Measurements from ENCODE around the gene UGT1A7.
"Not testable (repeated sequence)": the region's sequence is repeated elsewhere in the genome, so short reads cannot be mapped to it uniquely, and the experiment has no call there.

UGT1A7 gene

DNA sequence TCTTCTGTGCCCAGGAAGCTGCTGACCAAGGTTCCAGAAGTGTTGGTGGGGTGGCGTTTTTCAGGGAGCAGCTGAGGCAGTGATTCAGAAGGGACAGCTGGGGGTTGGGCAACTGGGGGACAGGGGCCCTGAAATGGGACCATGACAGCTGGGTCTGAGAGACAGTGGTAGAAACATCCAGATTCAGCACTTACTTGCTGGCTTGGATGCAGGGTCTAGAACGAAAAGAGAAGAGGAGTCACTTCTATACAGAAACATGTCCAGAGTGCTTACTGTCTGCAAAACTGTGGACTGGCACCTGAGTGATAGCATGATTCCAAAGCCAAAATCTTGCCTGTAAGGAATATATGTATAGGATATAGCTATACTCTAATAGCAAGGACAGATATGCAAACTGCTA lies 64.1 kb downstream of the UGT1A7 start:
- H3K4me1 ChIP-seq (ENCODE audit: control insufficient read depth, insufficient read depth, low read length); H3K9me3 ChIP-seq (ENCODE audit: control insufficient read depth, insufficient read depth, low read length); DNase-seq (ENCODE audit: low read depth, low spot score); H3K4me3 ChIP-seq (ENCODE audit: low read length); H3K27ac ChIP-seq (ENCODE audit: low read length); H3K27me3 ChIP-seq (ENCODE audit: control insufficient read depth, insufficient read depth, low read length); H3K36me3 ChIP-seq (ENCODE audit: control insufficient read depth, insufficient read depth, low read length): not testable (repeated sequence)
- WGBS (ENCODE audit: insufficient coverage, insufficient read length): no CpG with 5 or more reads among the region's 2 CpGs

DNA sequence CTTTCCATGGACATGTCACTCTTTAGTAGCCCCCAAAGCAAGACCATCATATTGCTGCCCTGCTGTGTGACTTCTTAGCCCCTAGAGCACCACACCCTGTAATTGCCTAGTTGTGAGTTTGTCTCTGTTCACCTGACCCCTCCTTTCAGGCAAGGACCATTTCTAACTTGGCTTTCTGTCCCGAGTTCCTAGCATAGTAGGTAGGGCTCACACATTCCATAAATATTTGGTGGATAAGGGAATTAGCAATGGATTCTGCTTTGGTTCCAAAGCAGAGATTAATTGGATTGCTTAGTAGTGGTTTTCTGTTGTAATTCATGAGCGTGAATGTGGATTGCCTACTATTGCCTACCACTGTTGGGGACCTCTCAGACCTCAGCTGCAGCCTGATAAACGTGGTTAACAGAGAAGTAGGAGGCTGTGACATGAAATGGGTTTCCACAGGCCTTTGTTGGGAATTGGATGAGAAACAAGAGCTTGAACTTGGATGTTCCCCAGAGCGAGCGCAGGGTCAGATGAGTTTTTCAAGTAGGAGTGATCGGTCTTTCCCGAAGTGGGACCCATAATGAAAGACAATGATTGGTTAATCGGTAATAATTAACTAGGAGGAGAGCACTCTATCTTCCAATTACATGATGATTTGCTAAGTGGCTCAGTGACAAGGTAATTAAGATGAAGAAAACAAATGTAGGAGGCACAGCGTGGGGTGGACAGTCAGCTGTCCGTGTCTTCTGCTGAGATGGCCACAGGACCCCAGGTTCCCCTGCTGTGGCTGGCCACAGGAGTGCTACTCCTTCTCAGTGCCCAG lies 65.0 kb downstream of the UGT1A7 start:
- Histone ChIP-seq H3K4me1 (ENCODE audit: control insufficient read depth, insufficient read depth, low read length) (no peaks in the 10 kb centered on the region; the same call in 1 of the 2 replicates), H3K36me3 (ENCODE audit: control insufficient read depth, insufficient read depth, low read length) (0 out of 2 replicates have a peak, but pooled peaks cover 2% of the 10 kb centered on the region), H3K4me3 (ENCODE audit: low read length) (no peak overlapping the region), H3K27ac (ENCODE audit: low read length) (no peak overlapping the region), H3K9me3 (ENCODE audit: control insufficient read depth, insufficient read depth, low read length) (no peaks in the 10 kb centered on the region; the same call in 1 of the 2 replicates), H3K27me3 (ENCODE audit: control insufficient read depth, insufficient read depth, low read length) (no peaks in the 10 kb centered on the region)
- WGBS (ENCODE audit: insufficient coverage, insufficient read length): no CpG with 5 or more reads among the region's 10 CpGs
- DNase-seq (ENCODE audit: low read depth, low spot score): no peak

GRCh38 chr2:233747283-233747544 lies 65.5 kb downstream of the UGT1A7 start:
- no peaks in the 10 kb centered on the region for H3K27me3 ChIP-seq (ENCODE audit: control insufficient read depth, insufficient read depth, low read length)
- H3K36me3 ChIP-seq (ENCODE audit: control insufficient read depth, insufficient read depth, low read length): 0 out of 2 replicates have a peak, but pooled peaks cover 2% of the 10 kb centered on the region
- no peak overlapping the region for H3K4me3 ChIP-seq (ENCODE audit: low read length)
- H3K9me3 ChIP-seq (ENCODE audit: control insufficient read depth, insufficient read depth, low read length): no peaks in the 10 kb centered on the region; the same call in 1 of the 2 replicates
- H3K27ac ChIP-seq (ENCODE audit: low read length): no peak overlapping the region
- H3K4me1 ChIP-seq (ENCODE audit: control insufficient read depth, insufficient read depth, low read length): no peaks in the 10 kb centered on the region; the same call in 1 of the 2 replicates
- WGBS (ENCODE audit: insufficient coverage, insufficient read length): no CpG with 5 or more reads among the region's 6 CpGs
- DNase-seq (ENCODE audit: low read depth, low spot score): no peak

- WGBS (ENCODE audit: insufficient coverage, insufficient read length): no CpG with 5 or more reads among the region's 2 CpGs
- not testable (repeated sequence) for DNase-seq (ENCODE audit: low read depth, low spot score); H3K27ac ChIP-seq (ENCODE audit: low read length); H3K4me3 ChIP-seq (ENCODE audit: low read length); H3K27me3 ChIP-seq (ENCODE audit: control insufficient read depth, insufficient read depth, low read length); H3K36me3 ChIP-seq (ENCODE audit: control insufficient read depth, insufficient read depth, low read length); H3K4me1 ChIP-seq (ENCODE audit: control insufficient read depth, insufficient read depth, low read length); H3K9me3 ChIP-seq (ENCODE audit: control insufficient read depth, insufficient read depth, low read length)
Measured at GRCh38 chr2:233750689-233751088, 69.0 kb downstream of the UGT1A7 start.

GRCh38 chr2:233751212-233752009 lies 69.7 kb downstream of the UGT1A7 start:
- H3K27me3 ChIP-seq (ENCODE audit: control insufficient read depth, insufficient read depth, low read length); H3K4me3 ChIP-seq (ENCODE audit: low read length); H3K9me3 ChIP-seq (ENCODE audit: control insufficient read depth, insufficient read depth, low read length); H3K4me1 ChIP-seq (ENCODE audit: control insufficient read depth, insufficient read depth, low read length); H3K27ac ChIP-seq (ENCODE audit: low read length); DNase-seq (ENCODE audit: low read depth, low spot score); H3K36me3 ChIP-seq (ENCODE audit: control insufficient read depth, insufficient read depth, low read length): not testable (repeated sequence)
- no CpG with 5 or more reads among the region's 2 CpGs for WGBS (ENCODE audit: insufficient coverage, insufficient read length)

GRCh38 chr2:233754872-233755611 lies 73.3 kb downstream of the UGT1A7 start:
- Histone ChIP-seq H3K36me3 (ENCODE audit: control insufficient read depth, insufficient read depth, low read length) (no peaks in the 10 kb centered on the region), H3K9me3 (ENCODE audit: control insufficient read depth, insufficient read depth, low read length) (no peaks in the 10 kb centered on the region; the same call in 1 of the 2 replicates), H3K4me3 (ENCODE audit: low read length) (no peak overlapping the region), H3K27me3 (ENCODE audit: control insufficient read depth, insufficient read depth, low read length) (no peaks in the 10 kb centered on the region), H3K4me1 (ENCODE audit: control insufficient read depth, insufficient read depth, low read length) (no peaks in the 10 kb centered on the region), H3K27ac (ENCODE audit: low read length) (no peak overlapping the region)
- WGBS (ENCODE audit: insufficient coverage, insufficient read length): no CpG with 5 or more reads among the region's 44 CpGs
- DNase-seq (ENCODE audit: low read depth, low spot score): no peak

GRCh38 chr2:233756429-233757081 lies 74.9 kb downstream of the UGT1A7 start:
- DNase-seq (ENCODE audit: low read depth, low spot score): no peak
- Histone ChIP-seq H3K4me3 (ENCODE audit: low read length) (no peak overlapping the region), H3K4me1 (ENCODE audit: control insufficient read depth, insufficient read depth, low read length) (no peaks in the 10 kb centered on the region), H3K36me3 (ENCODE audit: control insufficient read depth, insufficient read depth, low read length) (no peaks in the 10 kb centered on the region), H3K27me3 (ENCODE audit: control insufficient read depth, insufficient read depth, low read length) (no peaks in the 10 kb centered on the region), H3K27ac (ENCODE audit: low read length) (no peak overlapping the region), H3K9me3 (ENCODE audit: control insufficient read depth, insufficient read depth, low read length) (no peaks in the 10 kb centered on the region)
- no CpG with 5 or more reads among the region's 7 CpGs for WGBS (ENCODE audit: insufficient coverage, insufficient read length)

DNA sequence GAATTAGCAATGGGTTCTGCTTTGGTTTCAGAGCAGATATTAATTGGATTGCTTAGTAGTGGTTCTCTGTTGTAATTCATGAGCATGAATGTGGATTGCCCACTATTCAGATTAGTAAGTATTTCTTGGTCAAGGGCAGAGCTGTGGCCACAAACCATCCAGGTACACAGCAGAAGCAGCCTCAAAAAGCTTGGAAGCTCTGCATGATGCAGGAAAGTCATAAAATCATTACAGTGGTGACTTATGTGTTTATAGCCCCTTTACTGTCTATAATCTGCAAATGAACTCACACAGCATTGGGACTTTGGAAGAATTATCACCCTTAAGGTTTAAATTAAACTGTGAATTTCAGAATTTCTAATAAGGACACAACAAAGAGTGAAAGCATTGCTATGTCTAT lies 76.4 kb downstream of the UGT1A7 start:
- H3K27me3 ChIP-seq (ENCODE audit: control insufficient read depth, insufficient read depth, low read length): no peaks in the 10 kb centered on the region
- no peak overlapping the region for H3K27ac ChIP-seq (ENCODE audit: low read length)
- DNase-seq (ENCODE audit: low read depth, low spot score): no peak
- H3K9me3 ChIP-seq (ENCODE audit: control insufficient read depth, insufficient read depth, low read length): no peaks in the 10 kb centered on the region
- no peaks in the 10 kb centered on the region for H3K4me1 ChIP-seq (ENCODE audit: control insufficient read depth, insufficient read depth, low read length)
- H3K36me3 ChIP-seq (ENCODE audit: control insufficient read depth, insufficient read depth, low read length): no peaks in the 10 kb centered on the region
- H3K4me3 ChIP-seq (ENCODE audit: low read length): no peak overlapping the region

GRCh38 chr2:233758849-233759248 lies 77.1 kb downstream of the UGT1A7 start:
- no peak overlapping the region for H3K4me3 ChIP-seq (ENCODE audit: low read length)
- no peaks in the 10 kb centered on the region for H3K36me3 ChIP-seq (ENCODE audit: control insufficient read depth, insufficient read depth, low read length)
- H3K27me3 ChIP-seq (ENCODE audit: control insufficient read depth, insufficient read depth, low read length): no peaks in the 10 kb centered on the region
- WGBS (ENCODE audit: insufficient coverage, insufficient read length): no CpG with 5 or more reads among the region's 2 CpGs
- H3K9me3 ChIP-seq (ENCODE audit: control insufficient read depth, insufficient read depth, low read length): no peaks in the 10 kb centered on the region
- DNase-seq (ENCODE audit: low read depth, low spot score): no peak
- H3K4me1 ChIP-seq (ENCODE audit: control insufficient read depth, insufficient read depth, low read length): no peaks in the 10 kb centered on the region
- H3K27ac ChIP-seq (ENCODE audit: low read length): no peak overlapping the region

DNA sequence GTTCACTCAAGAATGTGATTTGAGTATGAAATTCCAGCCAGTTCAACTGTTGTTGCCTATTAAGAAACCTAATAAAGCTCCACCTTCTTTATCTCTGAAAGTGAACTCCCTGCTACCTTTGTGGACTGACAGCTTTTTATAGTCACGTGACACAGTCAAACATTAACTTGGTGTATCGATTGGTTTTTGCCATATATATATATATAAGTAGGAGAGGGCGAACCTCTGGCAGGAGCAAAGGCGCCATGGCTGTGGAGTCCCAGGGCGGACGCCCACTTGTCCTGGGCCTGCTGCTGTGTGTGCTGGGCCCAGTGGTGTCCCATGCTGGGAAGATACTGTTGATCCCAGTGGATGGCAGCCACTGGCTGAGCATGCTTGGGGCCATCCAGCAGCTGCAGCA lies 78.3 kb downstream of the UGT1A7 start, which contains the start of gene UGT1A1:
UGT1A1 (plus strand) TSS at position 228 of the 400 bp plus-strand sequence; CDS start at position 246, 18 bp downstream.
- DNase-seq (ENCODE audit: low read depth, low spot score): no peak
- no peak within 1 kb of the TSS for H3K27ac ChIP-seq (ENCODE audit: low read length)
- no peaks in the 10 kb centered on the region for H3K4me1 ChIP-seq (ENCODE audit: control insufficient read depth, insufficient read depth, low read length)
- H3K9me3 ChIP-seq (ENCODE audit: control insufficient read depth, insufficient read depth, low read length): no peaks in the 10 kb centered on the region
- no peak within 1 kb of the TSS for H3K4me3 ChIP-seq (ENCODE audit: low read length)
- H3K36me3 ChIP-seq (ENCODE audit: control insufficient read depth, insufficient read depth, low read length): no peaks in the 10 kb centered on the region
- no peaks in the 10 kb centered on the region for H3K27me3 ChIP-seq (ENCODE audit: control insufficient read depth, insufficient read depth, low read length)
- WGBS (ENCODE audit: insufficient coverage, insufficient read length): no CpG with 5 or more reads among the region's 6 CpGs
